Caco-2 (cell line): Measurements from ENCODE around the gene VPS54. TPM values are rescaled to one million over a fixed set of nuclear protein-coding genes. Genes with fewer than 3 reads are reported as not detected.
A peak's percentile ranks its signal among the peaks of the same experiment; 100 is the strongest.

Experiments used
- BruUV-seq: library from RNA; stranded (reverse); fragments of 400-500 nt; replicated peaks from 2 replicates; lab custom pipeline; 2021; lab: Mats Ljungman, UMichigan
- CTCF ChIA-PET: fragments of 300-600 bp; sonication (Branson Sonifier 250); formaldehyde crosslinking; loops from one replicate; lab custom pipeline; 2022; ENCODE audit warnings: antibody characterized with exemption; lab: Charles Lee
- POLR2A ChIA-PET: fragments of 300-600 bp; sonication (Branson Sonifier 250); formaldehyde crosslinking; loops from one replicate; lab custom pipeline; 2022; ENCODE audit warnings: antibody characterized with exemption; lab: Charles Lee
- DNase-seq, 2 experiments: peaks; one replicate each; pipeline versions ENCODE4 v3.0.0 to v3.0.0-alpha.2; 2020 to 2022
- H3K27me3 ChIP-seq: replicated peaks from 2 replicates; pipeline ENCODE4 v1.6.0; 2011; ENCODE audit warnings: low read length; ENCODE audit not compliant: control insufficient read depth, insufficient read depth
- H3K36me3 ChIP-seq: 2 replicates; pipeline ENCODE4 v1.5.1; 2011; ENCODE audit warnings: low read length; ENCODE audit not compliant: control insufficient read depth, insufficient read depth
- H3K4me1 ChIP-seq: fragments of 250-450 bp; sonication (Bioruptor Pico); 2 replicates; pipeline ENCODE4 v1.5.1; 2020; ENCODE audit warnings: mild to moderate bottlenecking
- H3K4me3 ChIP-seq: 2 replicates; pipeline ENCODE4 v1.5.1; 2011; ENCODE audit warnings: low read depth, mild to moderate bottlenecking, control low read depth, low read length
- H3K9me3 ChIP-seq: fragments of 250-450 bp; sonication (Bioruptor Pico); 2 replicates; pipeline ENCODE4 v1.5.1; 2020; ENCODE audit warnings: mild to moderate bottlenecking, moderate library complexity
- H3K27ac Mint-ChIP-seq: one replicate; pipeline ENCODE4 v1.8.0; 2022; ENCODE audit warnings: mixed read lengths; ENCODE audit not compliant: unreplicated experiment
- H3K27me3 Mint-ChIP-seq: one replicate; pipeline ENCODE4 v1.8.0; 2022; ENCODE audit warnings: mixed read lengths; ENCODE audit not compliant: insufficient read depth, unreplicated experiment
- H3K36me3 Mint-ChIP-seq: one replicate; pipeline ENCODE4 v1.8.0; 2022; ENCODE audit warnings: mild to moderate bottlenecking, mixed read lengths; ENCODE audit not compliant: insufficient read depth, unreplicated experiment
- H3K4me1 Mint-ChIP-seq: one replicate; pipeline ENCODE4 v1.8.0; 2022; ENCODE audit warnings: low read depth, mixed read lengths; ENCODE audit not compliant: unreplicated experiment
- H3K4me3 Mint-ChIP-seq: one replicate; pipeline ENCODE4 v1.8.0; 2022; ENCODE audit warnings: mild to moderate bottlenecking, moderate library complexity, mixed read lengths; ENCODE audit not compliant: unreplicated experiment
- H3K9me3 Mint-ChIP-seq: one replicate; pipeline ENCODE4 v1.8.0; 2022; ENCODE audit warnings: mixed read lengths; ENCODE audit not compliant: unreplicated experiment
- intact Hi-C: fragments of 100-400 bp; cut with micrococcal nuclease; formaldehyde crosslinking; loops from one replicate; pipeline ENCODE4 v1.10.0; 2022; ENCODE audit not compliant: unreplicated experiment
- total RNA-seq: library from RNA; stranded (reverse); gene quantifications from 2 replicates; pipeline ENCODE4 v1.2.3, GENCODE V29; 2022
- TF ChIP-seq, protein P1 (sequence below), 2 experiments: fragments of 200-600 bp in 1 of 2; IDR thresholded peaks; 1 replicate in 1 of 2; 2 replicates in 1 of 2; pipeline versions ENCODE4 v1.5.1 to v1.8.0; 2011 to 2022; ENCODE audit warnings: antibody characterized with exemption in 1 of 2, control low read depth in 1 of 2, inconsistent platforms in 1 of 2, low read depth in 1 of 2, low read length in 1 of 2, mild to moderate bottlenecking in 1 of 2, moderate library complexity in 1 of 2; ENCODE audit not compliant: insufficient read depth in 1 of 2, severe bottlenecking in 1 of 2, unreplicated experiment in 1 of 2

Gene VPS54
- total RNA-seq, 1 experiment from 2014 or later = 28.5 TPM

DNA sequence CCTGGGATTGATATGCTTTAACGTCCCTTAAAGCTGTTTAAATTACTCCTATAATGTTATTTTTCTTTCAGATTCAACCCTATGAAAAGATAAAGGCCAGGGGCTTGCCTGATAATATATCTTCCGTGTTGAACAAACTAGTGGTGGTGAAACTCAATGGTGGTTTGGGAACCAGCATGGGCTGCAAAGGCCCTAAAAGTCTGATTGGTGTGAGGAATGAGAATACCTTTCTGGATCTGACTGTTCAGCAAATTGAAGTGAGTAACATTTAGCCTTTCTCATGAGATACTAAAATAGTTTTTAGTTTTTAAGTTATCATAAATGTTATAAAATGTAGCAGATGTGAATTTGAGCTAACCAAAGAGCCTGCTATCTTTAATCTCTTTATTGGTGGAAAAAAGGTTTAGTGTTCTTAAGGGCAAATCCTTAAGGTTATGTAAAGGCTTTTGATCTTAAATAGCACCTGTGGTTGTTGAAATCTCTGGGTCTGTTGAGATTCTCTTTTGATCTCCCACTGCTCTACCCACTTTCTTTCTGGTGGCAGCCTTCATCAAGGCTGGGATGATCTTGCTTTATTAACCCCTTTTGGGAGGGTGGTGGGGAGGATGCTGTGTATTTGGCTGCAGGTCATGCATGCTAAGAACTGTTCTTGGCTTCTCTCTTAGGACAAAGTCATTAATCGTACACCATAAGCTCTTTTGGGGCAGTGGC, 136.7 kb downstream of the VPS54 start:
- no peak overlapping the region for H3K4me3 Mint-ChIP-seq
- peaks cover 12% of the 10 kb centered on the region for H3K4me1 Mint-ChIP-seq
- no peaks in the 10 kb centered on the region for H3K27me3 ChIP-seq
- H3K4me3 ChIP-seq = no peak overlapping the region
- peaks cover 11% of the 10 kb centered on the region; the same call in 1 of the 2 replicates for H3K4me1 ChIP-seq
- TF ChIP-seq, protein P1, sequence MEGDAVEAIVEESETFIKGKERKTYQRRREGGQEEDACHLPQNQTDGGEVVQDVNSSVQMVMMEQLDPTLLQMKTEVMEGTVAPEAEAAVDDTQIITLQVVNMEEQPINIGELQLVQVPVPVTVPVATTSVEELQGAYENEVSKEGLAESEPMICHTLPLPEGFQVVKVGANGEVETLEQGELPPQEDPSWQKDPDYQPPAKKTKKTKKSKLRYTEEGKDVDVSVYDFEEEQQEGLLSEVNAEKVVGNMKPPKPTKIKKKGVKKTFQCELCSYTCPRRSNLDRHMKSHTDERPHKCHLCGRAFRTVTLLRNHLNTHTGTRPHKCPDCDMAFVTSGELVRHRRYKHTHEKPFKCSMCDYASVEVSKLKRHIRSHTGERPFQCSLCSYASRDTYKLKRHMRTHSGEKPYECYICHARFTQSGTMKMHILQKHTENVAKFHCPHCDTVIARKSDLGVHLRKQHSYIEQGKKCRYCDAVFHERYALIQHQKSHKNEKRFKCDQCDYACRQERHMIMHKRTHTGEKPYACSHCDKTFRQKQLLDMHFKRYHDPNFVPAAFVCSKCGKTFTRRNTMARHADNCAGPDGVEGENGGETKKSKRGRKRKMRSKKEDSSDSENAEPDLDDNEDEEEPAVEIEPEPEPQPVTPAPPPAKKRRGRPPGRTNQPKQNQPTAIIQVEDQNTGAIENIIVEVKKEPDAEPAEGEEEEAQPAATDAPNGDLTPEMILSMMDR (IDR thresholded peaks at IDR 0.05; ENCODE audit: insufficient read depth in 1 of 2, low read depth in 1 of 2, low read length in 1 of 2, severe bottlenecking in 1 of 2, unreplicated experiment in 1 of 2) = no peak
- CTCF ChIA-PET = interaction anchor here (0.5 kb wide), 1 partner anchor 184 kb away, joined by 3 read pairs; no protein-coding TSS in a partner anchor
- peaks cover 83% of the 10 kb centered on the region for H3K36me3 Mint-ChIP-seq
- no peak for DNase-seq
- no TSS peak for BruUV-seq
- intact Hi-C loops = no loop called here
- H3K9me3 Mint-ChIP-seq = no peaks in the 10 kb centered on the region
- H3K36me3 ChIP-seq = no peaks in the 10 kb centered on the region
- H3K27ac Mint-ChIP-seq = no peak overlapping the region
- POLR2A ChIA-PET = no interaction called here
- no peaks in the 10 kb centered on the region for H3K27me3 Mint-ChIP-seq
- no peaks in the 10 kb centered on the region for H3K9me3 ChIP-seq

DNA sequence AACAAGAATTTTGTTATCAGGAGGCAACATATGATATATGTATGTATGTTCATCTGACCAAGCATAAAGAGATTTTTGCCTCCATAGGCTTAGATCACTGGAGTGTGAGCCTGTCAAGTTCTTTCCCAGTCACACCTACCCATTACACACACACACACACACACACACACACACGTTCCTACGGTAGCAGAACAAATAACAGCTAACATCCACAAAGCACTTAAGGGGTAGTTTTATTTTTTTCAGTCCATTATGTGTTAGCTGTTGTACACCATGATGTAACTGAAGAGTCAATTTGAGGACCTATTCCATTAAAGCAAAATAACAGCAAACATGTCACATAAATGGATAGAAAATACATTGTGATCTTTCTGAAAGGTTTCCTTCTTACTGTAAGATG, 138.0 kb downstream of the VPS54 start:
- intact Hi-C loops = no loop called here
- Mint-ChIP-seq H3K4me3 (no peak overlapping the region), H3K36me3 (peaks cover 83% of the 10 kb centered on the region), H3K27ac (peak overlapping the region; percentile 28), H3K27me3 (no peaks in the 10 kb centered on the region), H3K4me1 (peaks cover 12% of the 10 kb centered on the region), H3K9me3 (no peaks in the 10 kb centered on the region)
- no peaks in the 10 kb centered on the region for H3K9me3 ChIP-seq
- H3K4me3 ChIP-seq = no peak overlapping the region
- peaks cover 11% of the 10 kb centered on the region; the same call in 1 of the 2 replicates for H3K4me1 ChIP-seq
- POLR2A ChIA-PET = no interaction called here
- no TSS peak for BruUV-seq
- H3K27me3 ChIP-seq = no peaks in the 10 kb centered on the region
- TF ChIP-seq, protein P1 (IDR thresholded peaks at IDR 0.05; ENCODE audit: insufficient read depth in 1 of 2, low read depth in 1 of 2, low read length in 1 of 2, severe bottlenecking in 1 of 2, unreplicated experiment in 1 of 2) = no peak
- no peaks in the 10 kb centered on the region for H3K36me3 ChIP-seq
- CTCF ChIA-PET = no interaction called here
- no peak for DNase-seq

DNA sequence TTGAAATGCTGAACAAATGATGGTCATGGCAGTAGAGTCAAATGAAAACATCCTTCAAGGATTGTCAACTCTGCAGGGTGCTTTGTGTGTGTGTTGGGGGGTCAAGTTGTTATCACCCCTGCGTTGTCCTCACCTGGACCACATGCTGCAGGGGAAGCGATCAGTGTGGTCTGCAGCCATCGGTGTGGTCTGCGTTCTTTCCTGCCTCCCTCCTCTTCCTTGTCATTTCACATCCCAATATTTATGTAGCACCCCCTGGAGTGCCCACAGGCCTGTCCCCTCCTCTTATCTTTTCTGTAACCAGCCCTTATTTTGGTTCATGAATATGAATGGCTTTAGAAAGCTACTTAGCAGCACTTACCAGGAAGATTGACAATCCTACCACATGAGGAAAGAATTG, 138.6 kb downstream of the VPS54 start:
- no peaks in the 10 kb centered on the region for H3K27me3 Mint-ChIP-seq
- TF ChIP-seq, protein P1 (IDR thresholded peaks at IDR 0.05; ENCODE audit: insufficient read depth in 1 of 2, low read depth in 1 of 2, low read length in 1 of 2, severe bottlenecking in 1 of 2, unreplicated experiment in 1 of 2) = no peak
- peaks cover 12% of the 10 kb centered on the region for H3K4me1 Mint-ChIP-seq
- H3K4me3 ChIP-seq = no peak overlapping the region
- peak overlapping the region; percentile 28 for H3K27ac Mint-ChIP-seq
- no peaks in the 10 kb centered on the region for H3K27me3 ChIP-seq
- H3K9me3 Mint-ChIP-seq = no peaks in the 10 kb centered on the region
- CTCF ChIA-PET = no interaction called here
- H3K36me3 Mint-ChIP-seq = peaks cover 86% of the 10 kb centered on the region
- H3K9me3 ChIP-seq = no peaks in the 10 kb centered on the region
- no peak overlapping the region for H3K4me3 Mint-ChIP-seq
- DNase-seq = no peak
- BruUV-seq = no TSS peak
- no peaks in the 10 kb centered on the region for H3K36me3 ChIP-seq
- peaks cover 11% of the 10 kb centered on the region; the same call in 1 of the 2 replicates for H3K4me1 ChIP-seq
- POLR2A ChIA-PET = no interaction called here
- intact Hi-C loops = no loop called here
